Stimulated activated CD4-positive, alpha-beta T cell treated with anti-CD3 and anti-CD28 coated beads, Interleukin-2, amount 100 ng/mL, for 24 hours (primary cell): Measurements from ENCODE around the gene AGGF1.
A peak's percentile ranks its signal among the peaks of the same experiment; 100 is the strongest.
"Not testable (repeated sequence)": the region's sequence is repeated elsewhere in the genome, so short reads cannot be mapped to it uniquely, and the experiment has no call there.

Experiments
- DNase-seq, 2 donors: peaks; one replicate each; pipeline ENCODE4 v3.0.0-alpha.2; 2020

The AGGF1 gene, protein sequence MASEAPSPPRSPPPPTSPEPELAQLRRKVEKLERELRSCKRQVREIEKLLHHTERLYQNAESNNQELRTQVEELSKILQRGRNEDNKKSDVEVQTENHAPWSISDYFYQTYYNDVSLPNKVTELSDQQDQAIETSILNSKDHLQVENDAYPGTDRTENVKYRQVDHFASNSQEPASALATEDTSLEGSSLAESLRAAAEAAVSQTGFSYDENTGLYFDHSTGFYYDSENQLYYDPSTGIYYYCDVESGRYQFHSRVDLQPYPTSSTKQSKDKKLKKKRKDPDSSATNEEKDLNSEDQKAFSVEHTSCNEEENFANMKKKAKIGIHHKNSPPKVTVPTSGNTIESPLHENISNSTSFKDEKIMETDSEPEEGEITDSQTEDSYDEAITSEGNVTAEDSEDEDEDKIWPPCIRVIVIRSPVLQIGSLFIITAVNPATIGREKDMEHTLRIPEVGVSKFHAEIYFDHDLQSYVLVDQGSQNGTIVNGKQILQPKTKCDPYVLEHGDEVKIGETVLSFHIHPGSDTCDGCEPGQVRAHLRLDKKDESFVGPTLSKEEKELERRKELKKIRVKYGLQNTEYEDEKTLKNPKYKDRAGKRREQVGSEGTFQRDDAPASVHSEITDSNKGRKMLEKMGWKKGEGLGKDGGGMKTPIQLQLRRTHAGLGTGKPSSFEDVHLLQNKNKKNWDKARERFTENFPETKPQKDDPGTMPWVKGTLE

GRCh38 chr5:77030097-77031071, at the start of gene AGGF1:
TSS of gene AGGF1 (plus strand) at chr5:77030404. CDS start at chr5:77030767, 363 bp downstream.
- DNase-seq, result peak; percentile 92 to 93

GRCh38 chr5:76980518-76981144, 49.6 kb upstream of the AGGF1 start:
- DNase-seq, result no peak

DNA sequence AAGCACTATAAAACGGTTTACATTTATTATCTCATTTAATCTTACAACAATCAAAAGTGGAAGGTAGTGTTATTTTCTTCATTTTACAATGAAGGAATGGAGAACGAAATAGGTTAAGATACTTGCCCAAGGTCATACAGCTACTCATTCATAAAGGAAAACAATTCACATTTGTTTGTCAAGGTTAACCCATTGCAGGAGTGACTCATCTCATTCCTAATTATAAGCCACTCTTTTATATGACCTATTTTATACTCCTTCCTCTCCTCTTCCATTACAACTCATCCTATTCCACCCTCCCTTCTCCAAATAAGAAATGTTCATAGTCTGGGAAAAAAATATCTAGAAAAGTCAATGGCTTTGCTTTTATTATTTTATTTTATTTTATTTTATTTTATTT, 47.8 kb upstream of the AGGF1 start:
- no peak for DNase-seq

DNA sequence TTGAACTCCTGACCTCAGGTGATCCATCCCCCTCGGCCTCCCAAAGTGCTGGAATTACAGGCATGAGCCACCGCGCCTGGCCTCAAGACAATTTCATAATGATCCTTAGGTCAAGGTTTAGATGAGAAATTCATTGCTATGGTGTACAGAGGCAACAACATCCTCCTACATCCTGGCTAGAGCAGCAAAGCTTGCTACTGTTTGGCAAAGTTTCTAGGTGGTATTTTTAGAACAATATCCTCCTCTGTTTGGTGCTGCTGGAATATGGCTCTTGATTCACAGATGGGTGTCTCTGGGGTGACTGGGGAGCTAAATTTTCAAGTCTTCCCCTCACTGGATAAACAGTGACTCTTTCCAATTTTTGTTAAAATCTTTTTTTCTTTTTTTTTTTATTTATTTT, 46.7 kb upstream of the AGGF1 start:
- DNase-seq, result no peak

DNA sequence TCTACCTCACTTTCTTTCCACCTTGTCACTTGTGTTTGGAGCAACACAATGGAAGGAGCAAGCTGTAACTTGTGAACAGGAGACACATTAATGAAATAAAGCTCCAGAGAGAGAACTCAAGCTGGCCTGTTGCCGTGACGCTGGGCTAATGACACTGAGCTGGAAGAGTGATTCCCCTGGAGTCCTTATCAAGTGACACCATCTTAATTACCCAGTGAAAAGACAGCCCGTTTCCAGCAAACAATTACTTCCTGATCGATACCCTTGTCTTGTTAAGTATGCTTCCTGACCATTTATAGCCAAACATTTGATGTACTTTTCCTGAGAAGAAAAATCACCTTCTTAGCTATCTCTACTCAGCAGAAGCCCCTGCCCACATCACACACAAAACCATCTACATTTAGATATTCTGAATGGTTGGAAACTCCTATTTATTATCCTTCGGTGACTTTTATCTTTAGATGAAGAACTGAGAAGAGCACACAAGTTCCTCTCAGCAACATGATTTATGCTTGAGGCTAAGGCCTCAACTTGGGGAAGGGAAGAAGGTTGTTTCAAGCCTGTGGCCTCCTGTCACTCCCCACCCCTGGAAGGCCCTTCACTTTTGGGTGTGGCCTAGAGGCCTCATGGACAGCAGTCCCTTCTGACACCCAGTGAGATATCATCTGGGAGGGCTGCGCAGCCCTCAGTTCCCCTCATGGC, 43.2 kb upstream of the AGGF1 start:
- DNase-seq, result no peak

DNA sequence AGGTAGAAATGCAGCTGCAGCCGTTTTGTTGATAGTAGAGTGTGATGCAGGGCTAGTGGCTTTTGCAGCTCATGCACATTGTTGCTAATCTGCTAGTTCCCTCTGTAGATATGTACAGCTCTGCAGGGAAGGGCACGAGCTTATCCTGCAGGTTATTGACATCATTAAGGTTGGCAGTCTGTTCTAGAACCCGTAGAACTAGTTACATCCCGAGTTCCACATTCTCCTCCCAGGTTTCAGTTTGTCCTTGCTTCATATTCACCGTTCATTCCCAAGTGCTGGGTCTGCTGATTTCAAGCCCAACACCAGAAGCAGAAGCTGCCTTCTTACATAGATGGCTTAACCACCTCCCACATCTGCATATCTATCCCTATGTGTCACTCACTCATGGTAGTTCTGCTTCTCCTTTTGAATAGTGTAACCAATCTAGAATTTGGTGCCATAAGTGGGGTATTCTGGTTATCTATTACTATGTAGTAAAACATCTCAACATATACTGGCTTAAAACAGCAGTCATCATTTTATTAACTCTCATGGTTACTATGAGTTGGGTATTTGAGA, 39.2 kb upstream of the AGGF1 start:
- no peak for DNase-seq

DNA sequence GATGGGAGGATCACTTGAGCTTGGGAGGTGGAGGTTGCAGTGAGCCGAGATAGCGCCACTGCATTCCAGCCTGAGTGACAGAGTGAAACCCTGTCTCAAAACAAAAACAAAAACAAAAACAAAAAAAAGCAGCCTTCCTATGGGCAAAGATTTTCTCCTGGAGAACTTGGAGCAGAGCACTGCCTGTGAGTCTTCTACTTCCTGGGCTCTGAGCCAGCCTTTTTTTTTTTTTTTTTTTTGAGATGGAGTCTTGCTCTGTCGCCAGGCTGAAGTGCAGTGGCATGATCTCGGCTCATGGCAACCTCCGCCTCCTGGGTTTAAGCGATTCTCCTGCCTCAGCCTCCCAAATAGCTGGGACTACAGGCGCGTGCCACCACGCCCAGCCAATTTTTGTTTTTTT, 36.8 kb upstream of the AGGF1 start:
- not testable (repeated sequence) for DNase-seq

- DNase-seq, result no peak
Measured at GRCh38 chr5:76994337-76994736, 35.9 kb upstream of the AGGF1 start.

DNA sequence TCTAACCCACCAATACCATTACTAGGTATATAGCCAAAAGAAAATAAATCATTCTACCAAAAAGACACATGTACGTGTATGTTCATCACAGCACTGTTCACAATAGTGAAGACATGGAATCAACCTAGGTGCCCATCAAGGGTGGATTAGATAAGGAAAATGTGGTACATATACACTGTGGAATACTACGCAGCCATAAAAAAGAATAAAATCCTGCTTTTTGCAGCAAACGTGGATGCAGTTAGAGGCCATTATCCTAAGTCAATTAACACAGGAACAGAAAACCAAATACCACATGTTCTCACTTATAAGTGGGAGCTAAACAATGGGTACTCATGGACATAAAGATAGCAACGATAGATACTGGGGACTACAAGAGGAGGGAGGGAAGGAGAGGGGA, 32.0 kb upstream of the AGGF1 start:
- DNase-seq, result not testable (repeated sequence)

GRCh38 chr5:76999451-76999850, 30.8 kb upstream of the AGGF1 start:
- no peak for DNase-seq

DNA sequence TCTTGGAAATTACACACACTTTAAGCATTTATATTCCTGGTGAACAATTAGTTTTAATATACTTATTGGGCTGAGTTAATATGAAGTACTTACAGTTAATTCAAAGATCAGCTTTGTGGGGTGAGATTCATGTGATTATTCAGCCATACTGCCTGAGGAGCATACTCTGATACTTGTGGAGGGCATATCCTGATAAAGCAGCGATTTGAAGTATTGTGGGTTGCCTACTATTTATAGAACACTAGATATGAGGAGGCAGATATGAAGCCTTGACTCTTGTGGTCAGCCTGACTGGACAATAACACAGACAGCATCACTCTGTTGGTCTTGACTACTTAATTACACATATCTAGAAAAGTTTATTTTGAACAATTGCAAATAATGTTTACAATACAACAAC, 27.0 kb upstream of the AGGF1 start:
- DNase-seq, result no peak

DNA sequence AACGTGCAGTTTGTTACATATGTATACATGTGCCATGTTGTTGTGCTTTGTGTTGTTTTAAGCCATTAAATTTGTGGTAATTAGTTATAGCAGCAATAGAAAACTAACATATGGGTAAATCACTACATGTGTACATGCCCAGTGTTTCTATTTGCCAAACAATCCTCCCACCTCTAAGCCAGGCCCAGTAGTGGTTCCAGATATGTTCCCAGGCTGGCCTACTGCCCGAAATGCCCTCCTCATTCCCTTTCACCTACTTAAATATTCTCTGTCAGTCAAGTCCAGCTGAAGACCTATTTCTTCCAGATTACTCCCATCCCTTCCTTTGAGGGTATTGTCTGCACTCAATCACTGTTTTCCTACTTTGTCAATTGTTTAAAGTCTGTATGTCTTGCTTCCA, 24.1 kb upstream of the AGGF1 start:
- DNase-seq, result no peak

DNA sequence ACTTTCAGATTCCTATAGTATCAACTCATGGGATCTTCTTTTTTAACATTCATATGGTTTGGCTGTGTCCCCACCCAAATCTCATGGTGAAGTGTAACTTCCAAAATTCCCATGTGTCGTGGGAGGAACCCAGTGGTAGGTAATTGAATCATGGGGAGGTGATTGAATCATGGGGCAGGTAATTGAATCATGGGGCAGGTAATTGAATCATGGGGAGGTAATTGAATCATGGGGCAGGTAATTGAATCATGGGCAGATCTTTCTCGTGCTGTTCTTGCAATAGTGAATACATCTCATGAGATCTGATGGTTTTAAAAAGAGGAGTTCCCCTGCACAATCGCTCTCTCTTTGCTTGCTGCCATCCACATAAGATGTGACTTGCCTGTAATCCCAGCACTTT, 21.8 kb upstream of the AGGF1 start:
- DNase-seq, result no peak

DNA sequence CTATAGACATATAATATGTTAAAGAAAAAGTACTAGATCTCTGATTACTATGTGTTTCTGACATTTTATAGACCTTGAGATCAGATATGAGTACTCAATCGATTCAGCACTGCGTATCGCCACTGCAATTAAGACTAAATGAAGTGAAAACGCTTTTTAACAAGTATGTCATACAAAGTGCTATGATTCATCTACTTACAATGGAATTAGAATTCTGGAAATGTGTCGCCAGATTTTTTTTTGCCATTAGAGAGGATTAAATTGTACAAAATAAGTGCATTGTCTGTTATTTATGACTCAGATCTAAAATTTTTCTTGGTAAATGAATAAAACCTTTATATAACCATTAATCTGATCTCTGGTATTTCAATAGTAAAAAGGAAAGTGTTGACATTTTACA, 20.0 kb upstream of the AGGF1 start:
- DNase-seq, result no peak

GRCh38 chr5:77011498-77011897, 18.7 kb upstream of the AGGF1 start:
- DNase-seq, result no peak

GRCh38 chr5:77012601-77013000, 17.6 kb upstream of the AGGF1 start:
- DNase-seq, result no peak

DNA sequence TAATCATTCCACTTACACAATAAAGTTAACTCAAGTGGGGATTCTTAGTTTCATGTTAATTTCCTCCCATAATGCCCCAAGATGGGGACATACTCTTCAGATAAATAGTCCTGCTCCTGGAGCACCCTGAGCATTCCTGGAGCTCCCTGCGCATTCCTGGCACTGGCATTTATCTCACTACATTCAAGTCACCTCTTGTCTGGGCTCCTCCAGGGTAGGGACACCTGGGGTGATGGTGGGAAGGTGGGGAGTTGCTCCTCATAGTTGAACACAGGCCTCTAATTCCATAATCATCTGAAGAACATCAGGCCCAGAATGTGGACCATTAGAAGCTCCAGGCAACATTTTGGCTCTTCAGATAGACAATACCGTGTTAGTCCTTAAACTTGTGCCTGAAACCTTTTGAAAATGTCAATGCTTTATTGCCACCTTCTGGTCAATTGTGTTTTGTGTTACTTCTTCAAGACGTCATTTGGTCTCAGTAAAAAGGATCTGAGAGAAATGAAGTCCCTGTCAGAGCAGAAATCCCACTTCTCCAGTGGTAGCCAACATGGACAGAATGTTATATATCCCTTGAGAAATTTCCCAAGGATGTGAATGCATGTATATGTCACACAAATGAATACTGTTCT, 14.2 kb upstream of the AGGF1 start:
- no peak for DNase-seq

- DNase-seq, result no peak
Measured at GRCh38 chr5:77016962-77017361, 13.2 kb upstream of the AGGF1 start.

DNA sequence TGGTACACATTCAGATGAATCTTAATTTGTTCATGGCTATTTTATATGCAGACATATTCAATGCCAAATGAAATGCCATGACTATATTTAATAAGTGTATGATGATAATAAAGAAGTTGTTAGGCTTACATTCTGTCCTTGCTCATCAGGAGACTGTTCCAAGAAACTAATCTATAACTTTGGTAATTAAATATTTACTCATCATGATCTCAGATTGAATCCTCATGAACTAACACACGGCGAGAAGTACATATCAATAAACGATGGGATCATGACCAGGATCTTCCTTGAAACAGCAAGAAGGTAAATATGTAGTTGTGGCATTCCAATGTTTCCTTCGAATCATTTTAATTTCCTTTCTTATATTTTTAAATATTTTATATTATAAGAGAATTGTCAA, 12.5 kb upstream of the AGGF1 start:
- no peak for DNase-seq

DNA sequence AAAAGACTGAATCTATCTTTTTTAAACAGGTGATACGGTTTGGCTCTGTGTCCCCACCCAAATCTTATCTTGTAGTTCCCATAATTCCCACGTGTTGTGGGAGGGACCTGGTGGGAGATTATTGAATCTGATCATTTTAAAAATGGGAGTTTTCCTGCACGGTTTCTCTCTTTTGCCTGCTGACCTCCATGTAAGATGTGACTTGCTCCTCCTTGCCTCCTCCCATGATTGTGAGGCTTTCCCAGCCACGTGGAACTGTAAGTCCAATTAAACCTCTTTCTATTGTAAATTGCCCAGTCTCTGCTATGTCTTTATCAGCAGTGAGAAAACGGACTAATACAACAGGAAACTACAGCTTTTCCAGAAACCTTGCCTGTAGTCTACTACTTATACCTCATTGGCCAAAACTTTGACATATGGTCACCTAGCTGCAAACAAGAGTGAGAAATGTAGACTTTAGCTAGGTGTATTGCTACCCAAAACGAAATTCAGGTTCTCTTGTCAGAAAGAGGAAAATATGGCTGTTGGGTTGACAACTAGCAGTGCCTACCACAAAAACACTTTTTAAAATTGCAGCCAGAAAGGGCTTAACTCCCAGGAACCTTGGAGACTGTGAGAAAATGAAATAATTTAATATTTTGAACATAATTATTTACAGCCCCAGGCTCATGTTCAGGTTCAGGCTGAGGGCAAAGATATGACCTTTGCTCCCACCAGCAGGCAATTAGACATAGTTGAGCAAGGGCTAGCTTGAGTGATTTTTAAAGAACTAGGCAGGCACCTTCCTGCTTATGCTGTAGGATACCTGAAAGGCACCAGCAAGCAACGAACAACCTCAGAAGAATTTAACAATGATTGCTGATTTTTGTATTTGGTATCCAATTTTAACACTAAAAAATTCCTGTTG, 7.4 kb upstream of the AGGF1 start:
- DNase-seq, result no peak
